K562 (cell line): Measurements from ENCODE around the gene CYP2C18. TPM values are rescaled to one million over a fixed set of nuclear protein-coding genes. Genes with fewer than 3 reads are reported as not detected.

ENCODE experiments used
- ATAC-seq: fragments of 200-7000 bp; cut with Tn5 transposase; 3 replicates; pipeline ENCODE4 v1.9.1; 2020; ENCODE audit warnings: moderate library complexity
- BruUV-seq: library from RNA; stranded (reverse); fragments of 400-500 nt; replicated peaks from 2 replicates; lab custom pipeline; 2021; lab: Mats Ljungman, UMichigan
- CTCF ChIA-PET: fragments of 300-600 bp; formaldehyde crosslinking; extraction: SDS; loops from one replicate; lab custom pipeline; 2021; ENCODE audit warnings: low intra/inter-chr PET ratio; lab: Yijun Ruan, JAX
- POLR2A ChIA-PET: fragments of 300-600, 350-650 bp; sonication (Branson Sonifier 250); formaldehyde crosslinking; extraction: SDS; loops from one replicate; lab custom pipeline; 2021; ENCODE audit warnings: antibody characterized with exemption, inconsistent platforms; lab: Yijun Ruan, JAX
- DNase-seq, 4 experiments: peaks; one replicate each; pipeline versions ENCODE4 v3.0.0 to v3.0.0-alpha.2; 2011 to 2018; ENCODE audit warnings: low spot score in 3 of 4, mixed read lengths in 3 of 4; ENCODE audit errors: extremely low read depth in 1 of 4
- FAIRE-seq: peaks from 2 replicates; lab custom pipeline; 2011; peaks lifted over from hg19 to GRCh38; lab: Jason Lieb, UNC
- H2AFZ ChIP-seq: 2 replicates; pipeline ENCODE4 v1.6.0; 2011; ENCODE audit warnings: low read depth, low read length, control low read depth, inconsistent platforms
- H3K27ac ChIP-seq: fragments of 200-600 bp; 3 replicates; pipeline ENCODE4 v1.8.0; 2011; ENCODE audit warnings: low read depth, mild to moderate bottlenecking, control low read depth, inconsistent platforms, low read length, moderate library complexity, mixed read lengths; ENCODE audit errors: extremely low read depth
- H3K27me3 ChIP-seq, 2 experiments: fragments of 300-600 bp in 1 of 2; 2 replicates in 1 of 2; 3 replicates in 1 of 2; pipeline versions ENCODE4 v1.6.0 to v1.8.0; 2011; ENCODE audit warnings: inconsistent platforms in 2 of 2, low read length in 2 of 2, mild to moderate bottlenecking in 1 of 2, mixed read lengths in 1 of 2, moderate library complexity in 1 of 2; ENCODE audit not compliant: control insufficient read depth in 2 of 2, insufficient read depth in 2 of 2
- H3K36me3 ChIP-seq: fragments of 300-600 bp; 3 replicates; pipeline ENCODE4 v1.8.0; 2011; ENCODE audit warnings: mild to moderate bottlenecking, low read length, inconsistent platforms; ENCODE audit not compliant: control insufficient read depth, insufficient read depth
- H3K4me1 ChIP-seq, 2 experiments: fragments of 200-600 bp in 1 of 2; replicated peaks in 1 of 2; 2 replicates in 1 of 2; 3 replicates in 1 of 2; pipeline versions ENCODE4 v1.5.1 to v1.8.0; 2011; ENCODE audit warnings: inconsistent platforms in 2 of 2, low read length in 2 of 2, mild to moderate bottlenecking in 1 of 2, mixed read lengths in 1 of 2, moderate library complexity in 1 of 2; ENCODE audit not compliant: control insufficient read depth in 2 of 2, insufficient read depth in 2 of 2
- H3K4me2 ChIP-seq: 2 replicates; pipeline ENCODE4 v1.6.1; 2011; ENCODE audit warnings: low read length, control low read depth, inconsistent platforms, mixed read lengths; ENCODE audit not compliant: insufficient read depth
- H3K4me3 ChIP-seq: fragments of 200-600 bp; sonication (generic), shearing (Covaris generic); 2 replicates; pipeline ENCODE4 v1.5.1; 2016; ENCODE audit warnings: control low read depth, inconsistent platforms
- H3K79me2 ChIP-seq: fragments of 200-600 bp; 3 replicates; pipeline ENCODE4 v1.8.0; 2011; ENCODE audit warnings: low read length, inconsistent platforms; ENCODE audit not compliant: control insufficient read depth, insufficient read depth
- H3K9ac ChIP-seq, 2 experiments: 2 replicates each; pipeline versions ENCODE4 v1.6.0 to v1.6.1; 2011; ENCODE audit warnings: low read depth in 2 of 2, low read length in 2 of 2, control low read depth in 1 of 2, inconsistent platforms in 1 of 2, mild to moderate bottlenecking in 1 of 2, mixed read lengths in 1 of 2; ENCODE audit not compliant: insufficient read depth in 1 of 2
- H3K9me1 ChIP-seq: one replicate; pipeline ENCODE4 v1.6.0; 2011; ENCODE audit warnings: inconsistent platforms, mild to moderate bottlenecking, low read length, moderate library complexity; ENCODE audit not compliant: control insufficient read depth, insufficient read depth
- H3K9me3 ChIP-seq: replicated peaks from 2 replicates; pipeline ENCODE4 v1.5.1; 2011; ENCODE audit warnings: low read depth, low read length, inconsistent platforms; ENCODE audit not compliant: control insufficient read depth, insufficient read depth
- H4K20me1 ChIP-seq: replicated peaks from 2 replicates; pipeline ENCODE4 v1.6.1; 2011; ENCODE audit warnings: low read length, inconsistent platforms, mixed read lengths; ENCODE audit not compliant: control insufficient read depth, insufficient read depth
- CEBPB ChIP-seq: fragments of 450-650 bp; IDR thresholded peaks from 2 replicates; pipeline ENCODE4 v1.6.1; 2016; ENCODE audit warnings: missing genetic modification characterization, missing compliant biosample characterization
- LCOR ChIP-seq: sonication (generic); formaldehyde crosslinking; IDR thresholded peaks from 2 replicates; pipeline ENCODE4 v1.8.0; 2022; ENCODE audit warnings: mild to moderate bottlenecking, missing genetic modification reagents
- PHB ChIP-seq: fragments of 250-450 bp; sonication (Bioruptor Pico); IDR thresholded peaks from 2 replicates; pipeline ENCODE4 v1.5.0; 2021
- PKNOX1 ChIP-seq: fragments of 450-650 bp; IDR thresholded peaks from 2 replicates; pipeline ENCODE4 v1.6.1; 2016
- PRDM10 ChIP-seq: fragments of 450-650 bp; IDR thresholded peaks from 2 replicates; pipeline ENCODE4 v1.6.1; 2018; ENCODE audit not compliant: partially characterized antibody
- WGBS: fragments of 100-300 bp; shearing (Covaris generic); methylation state at CpG from one replicate; pipeline ENCODE4 v1.1.6; 2016; ENCODE audit warnings: low coverage, mixed read lengths; ENCODE audit not compliant: insufficient coverage; ENCODE audit errors: missing lambda C conversion rate; 5-methylcytosine and 5-hydroxymethylcytosine counted together
- in situ Hi-C: fragments of 300-500 bp; cut with MboI; formaldehyde crosslinking; loops from 4 replicates; pipeline ENCODE4 v1.15.0; 2018; ENCODE audit warnings: inconsistent platforms, mixed read lengths
- intact Hi-C: fragments of 100-400 bp; cut with micrococcal nuclease; formaldehyde crosslinking; loops from 2 replicates; pipeline ENCODE4 v1.14.2; 2022
- polyA plus RNA-seq, 8 experiments: library from polyadenylated mRNA; depleted of rRNA in 4 of 8; stranded (reverse) in 5 of 8; unstranded in 3 of 8; fragments of >200 nt; fragmentation: Nextera tagmentation in 2 of 8; fragmentation: Illumina TruSeq in 1 of 8; extraction: Ambion mirVana in 2 of 8; extraction: Trizol in 1 of 8; gene quantifications; 2 replicates each; pipeline versions ENCODE4 v1.2.1 to v1.2.3, GENCODE V29; 2011 to 2014; ENCODE audit warnings: inconsistent platforms in 1 of 8, missing spikeins in 1 of 8
- total RNA-seq, 7 experiments: library from RNA; depleted of rRNA in 6 of 7; stranded (reverse); fragments of >200 nt in 6 of 7; fragmentation: Illumina TruSeq in 2 of 7; extraction: Trizol in 2 of 7; gene quantifications; 2 replicates each; pipeline versions ENCODE4 v1.2.1 to v1.2.3, GENCODE V29; 2011 to 2021; ENCODE audit warnings: low replicate concordance in 1 of 7

The CYP2C18 gene
- total and polyA plus RNA-seq, 9 of the 15 experiments (the other 6 are each of a cell fraction or from before 2014, with no cell fraction given) = not detected

- no peaks in the 10 kb centered on the region for H4K20me1 ChIP-seq
- H3K4me3 ChIP-seq = no peak overlapping the region
- no peak overlapping the region for H2AFZ ChIP-seq
- ChIA-PET CTCF (no interaction called here), POLR2A (no interaction called here)
- WGBS = 0% methylated on average over 1 of the region's 1 CpG
- DNase-seq = no peak
- no peak overlapping the region for H3K27ac ChIP-seq
- TF ChIP-seq PRDM10 (no peak), LCOR (CRISPR knock-in tag) (no peak), PKNOX1 (no peak), PHB (no peak), CEBPB (no peak)
- no peaks in the 10 kb centered on the region for H3K79me2 ChIP-seq
- no peaks in the 10 kb centered on the region for H3K36me3 ChIP-seq
- in situ Hi-C loops = no loop called here
- no peaks in the 10 kb centered on the region for H3K4me1 ChIP-seq
- no peaks in the 10 kb centered on the region for H3K9me1 ChIP-seq
- H3K9me3 ChIP-seq = no peaks in the 10 kb centered on the region
- no peak for FAIRE-seq
- no peak for ATAC-seq
- peaks cover 0 to 17% of the 10 kb centered on the region in 2 experiments; a peak in 1 of 5 replicates for H3K27me3 ChIP-seq
- intact Hi-C loops = no loop called here
- H3K9ac ChIP-seq = no peak overlapping the region
- H3K4me2 ChIP-seq = no peak overlapping the region
- BruUV-seq = no TSS peak
Measured at GRCh38 chr10:94644352-94644751, 39.2 kb upstream of the CYP2C18 start.
